Esophagus muscularis mucosa (tissue), 4 donors: Measurements from ENCODE around the gene VEZF1. TPM values are rescaled to one million over a fixed set of nuclear protein-coding genes. Genes with fewer than 3 reads are reported as not detected.
A peak's percentile ranks its signal among the peaks of the same experiment; 100 is the strongest.

Experiments used
- DNase-seq: peaks from one replicate; pipeline ENCODE4 v3.0.0-alpha.2; 2017; ENCODE audit errors: extremely low spot score
- H3K27ac ChIP-seq, 4 donors: fragments of 200-600 bp; sonication (generic); replicated peaks in 1 of 4; 1 replicate in 3 of 4; 2 replicates in 1 of 4; pipeline ENCODE4 v1.5.1; 2016 to 2019; ENCODE audit warnings: mild to moderate bottlenecking in 1 of 4
- H3K27me3 ChIP-seq, 4 donors: fragments of 200-600 bp; sonication (generic); one replicate each; pipeline versions ENCODE4 v1.5.1 to v1.6.0; 2016 to 2019
- H3K36me3 ChIP-seq, 4 donors: fragments of 200-600 bp; sonication (generic); one replicate each; pipeline ENCODE4 v1.5.1; 2016 to 2019
- H3K4me1 ChIP-seq, 4 donors: fragments of 200-600 bp; sonication (generic); one replicate each; pipeline ENCODE4 v1.5.1; 2016 to 2019
- H3K4me3 ChIP-seq, 4 donors: fragments of 200-600 bp; sonication (generic); 1 replicate in 2 of 4; 2 replicates in 2 of 4; pipeline ENCODE4 v1.5.1; 2016 to 2019; ENCODE audit warnings: mild to moderate bottlenecking in 4 of 4, moderate library complexity in 1 of 4
- H3K9me3 ChIP-seq, 4 donors: fragments of 200-600 bp; sonication (generic); 1 replicate in 3 of 4; 2 replicates in 1 of 4; pipeline ENCODE4 v1.5.1; 2016 to 2019
- EP300 ChIP-seq: sonication (generic); formaldehyde crosslinking; IDR thresholded peaks from one replicate; pipeline ENCODE4 v1.6.1; 2017; ENCODE audit warnings: antibody characterized with exemption
- POLR2A ChIP-seq: fragments of 450-650 bp; IDR thresholded peaks from one replicate; pipeline ENCODE4 v1.6.1; 2017; ENCODE audit warnings: antibody characterized with exemption, moderate library complexity, mild to moderate bottlenecking, low read depth
- POLR2AphosphoS5 ChIP-seq, 2 donors: sonication (generic); formaldehyde crosslinking; IDR thresholded peaks; one replicate each; pipeline ENCODE4 v1.6.1; 2017; ENCODE audit warnings: antibody characterized with exemption in 2 of 2
- WGBS: methylation state at CpG from one replicate; pipeline ENCODE4 v1.1.5; 2018; 5-methylcytosine and 5-hydroxymethylcytosine counted together
- intact Hi-C: fragments of 100-400 bp; cut with DNase I; formaldehyde crosslinking; loops from one replicate; pipeline ENCODE4 v1.15.1; 2023
- total RNA-seq, 4 donors: library from RNA; depleted of rRNA; stranded (reverse); fragments of >200 nt; gene quantifications; one replicate each; pipeline versions ENCODE4 v1.1.0 to v1.2.1, GENCODE V29; 2016
- TF ChIP-seq, protein P1 (sequence below), 3 experiments: fragments of 200-600 bp in 2 of 3; fragments of 450-650 bp in 1 of 3; sonication (generic) in 2 of 3; IDR thresholded peaks; one replicate each; pipeline ENCODE4 v1.5.1; 2017 to 2019; ENCODE audit warnings: antibody characterized with exemption in 3 of 3, mild to moderate bottlenecking in 2 of 3, moderate library complexity in 1 of 3

VEZF1 gene
- total RNA-seq, 4 donors from 2014 or later = 98.9 to 154 (median 121) TPM

- TF ChIP-seq, protein P1, sequence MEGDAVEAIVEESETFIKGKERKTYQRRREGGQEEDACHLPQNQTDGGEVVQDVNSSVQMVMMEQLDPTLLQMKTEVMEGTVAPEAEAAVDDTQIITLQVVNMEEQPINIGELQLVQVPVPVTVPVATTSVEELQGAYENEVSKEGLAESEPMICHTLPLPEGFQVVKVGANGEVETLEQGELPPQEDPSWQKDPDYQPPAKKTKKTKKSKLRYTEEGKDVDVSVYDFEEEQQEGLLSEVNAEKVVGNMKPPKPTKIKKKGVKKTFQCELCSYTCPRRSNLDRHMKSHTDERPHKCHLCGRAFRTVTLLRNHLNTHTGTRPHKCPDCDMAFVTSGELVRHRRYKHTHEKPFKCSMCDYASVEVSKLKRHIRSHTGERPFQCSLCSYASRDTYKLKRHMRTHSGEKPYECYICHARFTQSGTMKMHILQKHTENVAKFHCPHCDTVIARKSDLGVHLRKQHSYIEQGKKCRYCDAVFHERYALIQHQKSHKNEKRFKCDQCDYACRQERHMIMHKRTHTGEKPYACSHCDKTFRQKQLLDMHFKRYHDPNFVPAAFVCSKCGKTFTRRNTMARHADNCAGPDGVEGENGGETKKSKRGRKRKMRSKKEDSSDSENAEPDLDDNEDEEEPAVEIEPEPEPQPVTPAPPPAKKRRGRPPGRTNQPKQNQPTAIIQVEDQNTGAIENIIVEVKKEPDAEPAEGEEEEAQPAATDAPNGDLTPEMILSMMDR (IDR thresholded peaks at IDR 0.05) = no peak
- TF ChIP-seq EP300 (no peak), POLR2A (no peak), POLR2AphosphoS5 (IDR thresholded peaks at IDR 0.05) (no peak)
- Histone ChIP-seq H3K27me3 (no peaks in the 10 kb centered on the region), H3K4me1 (peaks cover 29 to 44% (median 39%) of the 10 kb centered on the region in 4 donors), H3K4me3 (no peak overlapping the region), H3K27ac (peak overlapping the region; percentile 71 to 97 (median 76)), H3K9me3 (no peaks in the 10 kb centered on the region), H3K36me3 (peaks cover 0 to 20% (median 12%) of the 10 kb centered on the region in 4 donors)
- intact Hi-C loops = loop anchor here (2.0 kb wide), 1 partner anchor 136 kb away; no protein-coding TSS in a partner anchor
- 38% methylated on average over 2 of the region's 2 CpGs for WGBS
- no peak for DNase-seq
Measured at GRCh38 chr17:57994436-57994835, 6.4 kb upstream of the VEZF1 start.

GRCh38 chr17:57993471-57994365, 5.7 kb upstream of the VEZF1 start:
- TF ChIP-seq POLR2A (no peak), POLR2AphosphoS5 (IDR thresholded peaks at IDR 0.05) (peak in 1 of 2 donors; percentile 17)
- Histone ChIP-seq H3K9me3 (no peaks in the 10 kb centered on the region), H3K27ac (peak overlapping the region; percentile 71 to 97 (median 76)), H3K27me3 (no peaks in the 10 kb centered on the region), H3K4me3 (no peak overlapping the region), H3K36me3 (peaks cover 0 to 15% (median 9%) of the 10 kb centered on the region in 4 donors), H3K4me1 (peaks cover 34 to 48% (median 43%) of the 10 kb centered on the region in 4 donors)
- intact Hi-C loops = loop anchor here (2.0 kb wide), 1 partner anchor 135 kb away; no protein-coding TSS in a partner anchor
- DNase-seq = no peak
- WGBS = 41% methylated on average over 3 of the region's 3 CpGs

DNA sequence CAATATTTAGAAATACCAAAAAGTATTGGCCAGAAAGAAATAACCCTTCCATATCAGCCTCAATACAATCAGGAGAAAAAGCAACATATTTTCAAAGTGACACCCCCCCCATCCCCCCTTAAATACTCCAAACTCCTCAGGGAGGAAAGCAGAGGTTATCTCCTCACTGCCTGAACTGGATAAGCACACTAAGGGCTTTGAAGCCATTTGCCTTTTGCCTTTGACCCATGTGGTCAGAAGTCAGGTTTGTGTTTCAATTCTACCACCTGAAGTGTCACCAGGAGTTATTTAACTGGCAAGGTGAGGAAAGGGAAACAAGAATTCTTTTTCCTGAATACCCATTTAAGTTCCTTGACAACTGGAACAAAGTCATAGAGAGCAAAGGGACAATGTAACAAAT, 3.5 kb upstream of the VEZF1 start:
- peaks cover 35 to 51% (median 47%) of the 10 kb centered on the region in 4 donors for H3K4me1 ChIP-seq
- H3K4me3 ChIP-seq = no peak overlapping the region
- intact Hi-C loops = no loop called here
- H3K9me3 ChIP-seq = no peaks in the 10 kb centered on the region
- peak overlapping the region; percentile 28 to 98 (median 89) for H3K27ac ChIP-seq
- DNase-seq = no peak
- no peaks in the 10 kb centered on the region for H3K27me3 ChIP-seq
- TF ChIP-seq POLR2AphosphoS5 (IDR thresholded peaks at IDR 0.05) = no peak
- no peak for TF ChIP-seq EP300
- TF ChIP-seq, protein P1 (IDR thresholded peaks at IDR 0.05) = no peak
- no peaks in the 10 kb centered on the region for H3K36me3 ChIP-seq

DNA sequence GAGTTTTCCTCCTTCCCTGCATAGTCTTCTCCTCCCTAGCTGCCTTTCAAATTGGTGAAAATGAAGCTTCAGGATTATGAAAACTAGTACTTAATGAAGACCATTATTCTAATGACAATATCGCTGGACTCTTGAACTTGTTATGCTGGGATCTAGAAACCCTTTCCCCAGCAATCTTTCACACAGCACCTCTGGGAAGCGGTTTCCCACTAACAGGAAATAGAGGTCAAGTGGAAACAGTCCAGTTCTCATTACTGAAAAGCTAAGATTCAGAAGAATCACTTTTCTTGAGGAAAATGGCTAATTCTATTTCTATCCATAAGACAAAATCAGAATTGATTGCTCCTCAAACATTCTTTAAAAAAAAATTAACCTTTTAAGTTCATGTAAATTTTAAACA, 2.0 kb upstream of the VEZF1 start:
- TF ChIP-seq POLR2AphosphoS5 (IDR thresholded peaks at IDR 0.05) (no peak), POLR2A (no peak), EP300 (no peak)
- TF ChIP-seq, protein P1 (IDR thresholded peaks at IDR 0.05) = no peak
- WGBS = 84% methylated on average over 2 of the region's 2 CpGs
- H3K9me3 ChIP-seq = no peaks in the 10 kb centered on the region
- H3K4me1 ChIP-seq = peaks cover 38 to 58% (median 53%) of the 10 kb centered on the region in 4 donors
- no peaks in the 10 kb centered on the region for H3K27me3 ChIP-seq
- peak overlapping the region; percentile 97 to 98 (median 98) for H3K27ac ChIP-seq
- H3K36me3 ChIP-seq = no peaks in the 10 kb centered on the region
- H3K4me3 ChIP-seq = no peak overlapping the region
- no peak for DNase-seq
- intact Hi-C loops = no loop called here
